Epithelial cell of proximal tubule (primary cell): ENCODE data around the gene CAVIN1. TPM values are rescaled to one million over a fixed set of nuclear protein-coding genes. Genes with fewer than 3 reads are reported as not detected.
"Not testable (repeated sequence)": the region's sequence is repeated elsewhere in the genome, so short reads cannot be mapped to it uniquely, and the experiment has no call there.

Experiments
- DNase-seq: peaks from one replicate; pipeline ENCODE4 v3.0.0-alpha.2; 2011; ENCODE audit warnings: low read depth
- H3K4me3 ChIP-seq: 2 replicates; pipeline ENCODE4 v1.5.1; 2011; ENCODE audit warnings: low read depth, mild to moderate bottlenecking, low read length
- total RNA-seq: library from RNA; depleted of rRNA; stranded (reverse); fragments of >200 nt; gene quantifications from 2 replicates; pipeline ENCODE4 v1.2.3, GENCODE V29; 2015
- TF ChIP-seq, protein P1 (sequence below): conservative IDR thresholded peaks from 2 replicates; pipeline ENCODE4 v1.5.1; 2012; ENCODE audit warnings: low read depth, mild to moderate bottlenecking, low read length

CAVIN1 gene
- total RNA-seq, 1 donor from 2014 or later, result 184 TPM

DNA sequence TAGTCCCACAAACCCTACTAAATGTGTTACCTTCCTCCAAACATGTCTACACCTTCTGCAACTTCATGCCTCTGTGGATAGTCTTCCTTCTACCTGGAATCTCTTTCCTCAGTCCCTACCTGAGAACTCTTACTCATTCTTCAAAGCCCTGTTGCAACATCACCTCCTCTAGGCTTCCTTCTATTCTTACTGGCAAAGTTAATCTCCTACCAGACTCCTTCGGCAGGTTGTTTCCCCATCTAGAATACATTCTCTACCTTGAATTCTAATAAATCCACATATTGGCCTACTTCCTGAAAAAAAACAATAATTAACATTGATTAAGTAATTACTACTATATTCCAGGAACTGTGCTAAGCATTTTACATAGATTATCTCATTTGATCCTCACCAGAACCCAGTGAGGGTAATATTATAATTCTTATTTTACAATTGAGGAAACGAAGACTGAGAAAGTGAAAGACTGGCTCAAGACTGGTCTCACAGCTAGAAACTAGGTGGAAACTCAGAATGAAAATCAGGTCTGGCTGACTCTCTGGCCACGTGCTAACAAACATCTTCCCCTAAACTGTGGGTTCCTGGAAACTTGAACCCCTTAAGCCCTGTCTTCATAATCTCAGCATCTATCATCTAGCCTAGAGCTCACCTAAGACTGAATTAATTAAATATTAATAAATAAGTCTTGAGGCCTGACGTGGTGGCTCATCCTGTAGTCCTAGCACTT is 30.2 kb downstream of the CAVIN1 start:
- H3K4me3 ChIP-seq, result no peak overlapping the region
- TF ChIP-seq, protein P1, sequence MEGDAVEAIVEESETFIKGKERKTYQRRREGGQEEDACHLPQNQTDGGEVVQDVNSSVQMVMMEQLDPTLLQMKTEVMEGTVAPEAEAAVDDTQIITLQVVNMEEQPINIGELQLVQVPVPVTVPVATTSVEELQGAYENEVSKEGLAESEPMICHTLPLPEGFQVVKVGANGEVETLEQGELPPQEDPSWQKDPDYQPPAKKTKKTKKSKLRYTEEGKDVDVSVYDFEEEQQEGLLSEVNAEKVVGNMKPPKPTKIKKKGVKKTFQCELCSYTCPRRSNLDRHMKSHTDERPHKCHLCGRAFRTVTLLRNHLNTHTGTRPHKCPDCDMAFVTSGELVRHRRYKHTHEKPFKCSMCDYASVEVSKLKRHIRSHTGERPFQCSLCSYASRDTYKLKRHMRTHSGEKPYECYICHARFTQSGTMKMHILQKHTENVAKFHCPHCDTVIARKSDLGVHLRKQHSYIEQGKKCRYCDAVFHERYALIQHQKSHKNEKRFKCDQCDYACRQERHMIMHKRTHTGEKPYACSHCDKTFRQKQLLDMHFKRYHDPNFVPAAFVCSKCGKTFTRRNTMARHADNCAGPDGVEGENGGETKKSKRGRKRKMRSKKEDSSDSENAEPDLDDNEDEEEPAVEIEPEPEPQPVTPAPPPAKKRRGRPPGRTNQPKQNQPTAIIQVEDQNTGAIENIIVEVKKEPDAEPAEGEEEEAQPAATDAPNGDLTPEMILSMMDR, result no peak
- no peak for DNase-seq

DNA sequence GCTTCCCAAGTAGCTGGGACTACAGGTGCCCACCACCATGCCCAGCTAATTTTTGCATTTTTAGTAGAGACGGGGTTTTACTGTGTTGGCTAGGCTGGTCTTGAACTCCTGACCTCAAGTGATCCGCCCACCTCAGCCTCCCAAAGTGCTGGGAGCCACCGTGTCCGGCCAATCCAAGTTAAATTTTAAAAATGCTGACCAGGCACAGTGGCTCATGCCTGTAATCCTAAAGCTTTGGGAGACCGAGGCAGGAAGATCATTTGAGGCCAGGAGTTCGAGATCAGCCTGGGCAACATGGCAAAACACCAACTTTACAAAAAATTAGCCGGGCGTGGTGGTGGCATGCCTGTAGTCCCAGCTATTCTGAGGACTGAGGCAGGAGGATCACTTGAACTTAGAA is 31.6 kb downstream of the CAVIN1 start:
- not testable (repeated sequence) for H3K4me3 ChIP-seq, DNase-seq

DNA sequence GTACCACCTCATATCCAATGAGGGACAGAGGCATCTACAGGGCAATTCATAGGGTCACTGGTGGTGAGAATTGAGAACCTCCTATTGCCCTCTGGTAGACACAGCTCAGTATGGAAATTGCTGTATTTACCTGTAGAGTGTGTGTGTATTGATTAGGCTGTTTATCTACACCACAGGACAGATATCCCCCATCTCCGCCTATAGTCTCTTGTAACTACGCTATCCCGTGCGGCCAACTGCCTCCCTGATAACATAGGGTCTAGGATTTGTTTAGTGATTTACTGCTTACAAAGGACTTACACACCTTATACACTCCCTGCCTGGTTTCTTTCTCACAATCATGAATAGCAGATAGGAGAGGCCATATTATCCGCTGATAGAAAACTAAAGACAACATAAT is 33.2 kb downstream of the CAVIN1 start:
- DNase-seq, result no peak
- no peak overlapping the region for H3K4me3 ChIP-seq
- TF ChIP-seq, protein P1, result no peak

DNA sequence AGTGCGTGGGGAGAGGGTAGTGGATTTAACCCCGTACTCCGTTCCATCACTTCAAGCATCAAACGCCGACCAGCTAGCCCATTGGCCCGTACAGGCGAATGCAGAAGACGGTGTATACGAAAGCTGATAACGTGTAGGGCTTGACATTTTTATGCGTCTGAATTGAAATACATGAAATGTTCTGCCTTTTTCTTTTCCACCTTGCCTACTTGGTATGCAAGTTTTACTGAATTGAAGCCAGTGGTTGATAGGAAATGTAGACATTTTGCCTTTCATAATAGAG is 34.0 kb downstream of the CAVIN1 start:
- TF ChIP-seq, protein P1, result no peak
- peak overlapping the region; percentile 51 for H3K4me3 ChIP-seq
- DNase-seq, result no peak

DNA sequence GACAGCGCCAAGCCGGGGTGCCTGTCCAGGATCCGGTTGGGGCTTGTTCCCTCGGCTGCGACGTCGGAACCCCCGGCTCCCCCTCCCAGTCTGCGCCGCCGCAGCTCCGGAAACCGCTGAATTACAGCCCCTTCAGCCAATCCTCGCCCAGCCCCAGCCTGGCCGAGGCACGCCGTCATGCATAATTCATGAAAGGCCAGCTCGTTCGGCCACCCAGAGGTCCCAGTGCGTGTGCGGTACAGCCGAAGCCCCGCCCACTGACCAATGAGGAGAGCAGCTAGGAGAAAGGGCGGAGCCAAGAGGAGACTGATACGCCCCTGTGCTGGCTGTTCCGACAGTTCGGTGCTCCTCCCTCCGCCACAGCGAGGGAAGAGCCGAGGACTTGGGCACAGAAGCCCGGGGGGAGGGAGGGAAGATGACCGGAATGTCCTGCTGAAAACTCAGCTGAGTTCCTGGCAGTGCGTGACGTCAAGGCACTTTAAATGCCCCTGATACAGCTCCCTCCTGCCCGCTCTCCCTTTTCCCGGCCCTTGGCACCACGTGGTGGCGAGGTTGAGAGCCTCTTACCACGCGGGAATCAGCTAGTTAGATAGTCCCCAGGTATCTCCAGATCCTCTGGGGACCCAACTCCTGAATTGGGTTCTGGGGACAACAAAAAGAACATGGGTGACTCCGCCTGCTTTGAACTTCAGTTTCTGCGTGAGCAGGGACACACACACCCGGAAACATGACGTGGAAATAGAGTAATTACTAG is 34.5 kb downstream of the CAVIN1 start, which contains the start of gene STAT3:
Gene STAT3, minus strand, starts transcription at position 62 of the 754 bp plus-strand sequence. CDS start 39,926 bp downstream, outside the sequence.
- H3K4me3 ChIP-seq, result peak within 1 kb of the TSS; percentile 96
- DNase-seq, result peak; percentile 97
- TF ChIP-seq, protein P1, result no peak

DNA sequence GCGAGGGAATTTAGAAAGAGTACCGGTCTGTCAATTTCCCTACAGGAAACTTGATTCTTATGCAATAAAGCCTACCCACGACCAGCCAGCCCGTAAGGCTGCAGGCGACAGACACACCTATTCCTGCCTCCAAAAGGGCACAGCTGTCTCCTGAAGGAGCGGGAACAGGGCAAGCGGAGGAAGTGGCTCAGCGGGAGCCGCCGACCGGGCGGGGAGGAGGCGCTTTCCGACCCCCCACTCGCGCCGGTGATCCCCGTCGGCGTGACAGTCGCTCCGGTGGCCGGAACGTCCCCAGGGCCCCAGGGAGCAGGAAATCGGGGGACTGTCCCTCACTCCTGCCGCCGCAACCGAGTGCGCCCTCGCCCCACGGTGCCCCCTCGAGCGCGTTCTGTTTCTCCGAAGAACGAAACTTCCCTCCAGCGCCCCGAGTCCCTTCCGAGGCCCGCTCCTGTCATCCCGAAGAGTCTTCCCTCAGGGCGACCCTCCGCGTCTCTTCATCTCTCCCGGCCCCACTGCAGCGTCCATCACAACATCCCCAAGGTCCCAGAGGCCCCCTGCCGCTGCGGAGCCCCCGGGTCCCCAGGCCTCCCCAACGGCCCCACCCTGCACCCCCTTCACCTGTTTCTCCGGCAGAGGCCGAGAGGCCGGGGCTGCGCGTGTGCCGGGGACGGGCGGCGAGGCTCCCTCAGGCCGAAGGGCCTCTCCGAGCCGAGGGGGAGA is 35.2 kb downstream of the CAVIN1 start:
- no peak for DNase-seq
- peak overlapping the region; percentile 96 for H3K4me3 ChIP-seq
- TF ChIP-seq, protein P1, result no peak
